Uterus (tissue), 4 donors: ENCODE data around the gene ABCG1. TPM values are rescaled to one million over a fixed set of nuclear protein-coding genes. Genes with fewer than 3 reads are reported as not detected.

Source experiments
- DNase-seq, 2 donors: peaks; one replicate each; pipeline ENCODE4 v3.0.0-alpha.2; 2019 to 2020
- H3K27ac ChIP-seq, 2 donors: fragments of 200-600 bp; sonication (generic); 1 replicate in 1 of 2; 2 replicates in 1 of 2; pipeline ENCODE4 v1.5.1; 2016 to 2018
- H3K27me3 ChIP-seq, 2 donors: fragments of 200-600 bp; sonication (generic); one replicate each; pipeline ENCODE4 v1.5.1; 2018 to 2019; ENCODE audit warnings: control low read depth in 1 of 2
- H3K36me3 ChIP-seq, 2 donors: fragments of 200-600 bp; sonication (generic); one replicate each; pipeline ENCODE4 v1.5.1; 2019; ENCODE audit warnings: control low read depth in 1 of 2
- H3K4me1 ChIP-seq, 2 donors: fragments of 200-600 bp; sonication (generic); one replicate each; pipeline ENCODE4 v1.5.1; 2018 to 2019; ENCODE audit warnings: control low read depth in 1 of 2
- H3K4me3 ChIP-seq, 2 donors: fragments of 200-600 bp; sonication (generic); 1 replicate in 1 of 2; 2 replicates in 1 of 2; pipeline ENCODE4 v1.5.1; 2018 to 2019; ENCODE audit warnings: mild to moderate bottlenecking in 1 of 2
- H3K9me3 ChIP-seq, 2 donors: fragments of 200-600 bp; sonication (generic); one replicate each; pipeline ENCODE4 v1.5.1; 2019; ENCODE audit warnings: control low read depth in 1 of 2
- CTCF ChIP-seq, 4 experiments: fragments of 200-600 bp in 2 of 4; fragments of 450-650 bp in 2 of 4; sonication (generic) in 2 of 4; IDR thresholded peaks; one replicate each; pipeline ENCODE4 v1.5.1; 2016 to 2019; ENCODE audit warnings: antibody characterized with exemption in 4 of 4, mild to moderate bottlenecking in 2 of 4, moderate library complexity in 1 of 4
- POLR2A ChIP-seq, 2 donors: fragments of 450-650 bp; IDR thresholded peaks; one replicate each; pipeline ENCODE4 v1.6.1; 2016; ENCODE audit warnings: antibody characterized with exemption in 2 of 2, mild to moderate bottlenecking in 1 of 2, moderate library complexity in 1 of 2
- intact Hi-C: fragments of 100-400 bp; cut with DNase I; formaldehyde crosslinking; loops from one replicate; pipeline ENCODE4 v1.15.1; 2023; ENCODE audit warnings: low total_unique reads
- total RNA-seq, 4 donors: library from RNA; depleted of rRNA in 3 of 4; stranded (reverse); fragments of >200 nt in 3 of 4; gene quantifications; one replicate each; pipeline versions ENCODE4 v1.1.0 to v1.2.4, GENCODE V29; 2014 to 2023
- donor health status: DM: yes; HTN: yes; CAD: no.

Gene ABCG1
- total RNA-seq, 4 donors from 2014 or later = 11.8 to 51.7 (median 18.4) TPM

- Histone ChIP-seq H3K27ac (peak overlapping the region; percentile 73 to 79), H3K27me3 (no peaks in the 10 kb centered on the region), H3K4me3 (peak overlapping the region in 1 of 2 donors; percentile 14), H3K36me3 (no peaks in the 10 kb centered on the region), H3K9me3 (no peaks in the 10 kb centered on the region), H3K4me1 (peaks cover 0 to 17% of the 10 kb centered on the region in 2 donors)
- TF ChIP-seq CTCF (IDR thresholded peaks at IDR 0.05) (no peak), POLR2A (IDR thresholded peaks at IDR 0.05) (no peak)
- DNase-seq = no peak
- intact Hi-C loops = no loop called here
Observed at GRCh38 chr21:42234041-42234440, 15.1 kb downstream of the ABCG1 start.

- peak in 1 of 2 donors; percentile 32 for TF ChIP-seq POLR2A (IDR thresholded peaks at IDR 0.05)
- peak in 1 of 4 experiments; percentile 4 for TF ChIP-seq CTCF (IDR thresholded peaks at IDR 0.05)
- Histone ChIP-seq H3K27ac (peak overlapping the region; percentile 73 to 79), H3K9me3 (no peaks in the 10 kb centered on the region), H3K4me3 (peak overlapping the region; percentile 14 to 37), H3K4me1 (peaks cover 0 to 17% of the 10 kb centered on the region in 2 donors), H3K36me3 (no peaks in the 10 kb centered on the region), H3K27me3 (no peaks in the 10 kb centered on the region)
- intact Hi-C loops = no loop called here
- peak; percentile 49 to 55 for DNase-seq
Observed at GRCh38 chr21:42234464-42235241, 15.7 kb downstream of the ABCG1 start.

GRCh38 chr21:42235593-42235992, 16.7 kb downstream of the ABCG1 start:
- Histone ChIP-seq H3K4me1 (peaks cover 0 to 17% of the 10 kb centered on the region in 2 donors), H3K27me3 (no peaks in the 10 kb centered on the region), H3K36me3 (no peaks in the 10 kb centered on the region), H3K9me3 (no peaks in the 10 kb centered on the region), H3K4me3 (no peak overlapping the region), H3K27ac (no peak overlapping the region)
- TF ChIP-seq CTCF (IDR thresholded peaks at IDR 0.05) (no peak), POLR2A (IDR thresholded peaks at IDR 0.05) (no peak)
- intact Hi-C loops = no loop called here
- DNase-seq = no peak

GRCh38 chr21:42236014-42236413, 17.1 kb downstream of the ABCG1 start:
- peaks cover 0 to 17% of the 10 kb centered on the region in 2 donors for H3K4me1 ChIP-seq

More at GRCh38 chr21:42236014-42236413, 17.1 kb downstream of the ABCG1 start:
- no peak overlapping the region for H3K4me3 ChIP-seq
- intact Hi-C loops = no loop called here
- no peaks in the 10 kb centered on the region for H3K9me3 ChIP-seq
- H3K27me3 ChIP-seq = no peaks in the 10 kb centered on the region
- H3K36me3 ChIP-seq = no peaks in the 10 kb centered on the region
- H3K27ac ChIP-seq = peak overlapping the region in 1 of 2 donors; percentile 2
- no peak for DNase-seq
- TF ChIP-seq CTCF (IDR thresholded peaks at IDR 0.05) = no peak
- no peak for TF ChIP-seq POLR2A (IDR thresholded peaks at IDR 0.05)
